OCI-LY1 (cell line): ENCODE results near the gene RBM43.

ENCODE experiments used
- H2AFZ ChIP-seq: fragments of 200-600 bp; sonication (generic), shearing (Covaris generic); 2 replicates; pipeline ENCODE4 v1.6.0; 2014; ENCODE audit warnings: antibody characterized with exemption, mild to moderate bottlenecking, low read length
- H3F3A ChIP-seq: fragments of 200-600 bp; sonication (generic), shearing (Covaris generic); 2 replicates; pipeline ENCODE4 v1.6.0; 2014; ENCODE audit warnings: mild to moderate bottlenecking, antibody characterized with exemption, low read length, moderate library complexity; ENCODE audit not compliant: insufficient read depth
- H3K27ac ChIP-seq: fragments of 200-600 bp; sonication (generic); 2 replicates; pipeline ENCODE4 v1.5.1; 2014; ENCODE audit warnings: low read length, mixed run types, mild to moderate bottlenecking, low read depth; ENCODE audit not compliant: poor library complexity, severe bottlenecking
- H3K27me3 ChIP-seq: fragments of 200-600 bp; sonication (generic); 2 replicates; pipeline ENCODE4 v1.6.0; 2014; ENCODE audit warnings: antibody characterized with exemption, mild to moderate bottlenecking, low read length, moderate library complexity; ENCODE audit not compliant: insufficient read depth
- H3K36me3 ChIP-seq: fragments of 200-600 bp; sonication (generic); 2 replicates; pipeline ENCODE4 v1.6.1; 2014; ENCODE audit warnings: mild to moderate bottlenecking, antibody characterized with exemption, low read length, moderate library complexity, mixed read lengths; ENCODE audit not compliant: insufficient read depth
- H3K4me1 ChIP-seq: fragments of 200-600 bp; sonication (generic); 2 replicates; pipeline ENCODE4 v1.5.1; 2014; ENCODE audit warnings: mild to moderate bottlenecking, low read length, moderate library complexity; ENCODE audit not compliant: insufficient read depth, severe bottlenecking
- H3K4me2 ChIP-seq: fragments of 200-600 bp; sonication (generic), shearing (Covaris generic); 2 replicates; pipeline ENCODE4 v1.6.1; 2014; ENCODE audit warnings: low read length
- H3K4me3 ChIP-seq: fragments of 200-600 bp; sonication (generic); 2 replicates; pipeline ENCODE4 v1.5.1; 2014; ENCODE audit warnings: low read length, low read depth, mild to moderate bottlenecking, mixed read lengths; ENCODE audit not compliant: poor library complexity, severe bottlenecking
- H3K79me2 ChIP-seq: fragments of 200-600 bp; shearing (Covaris generic); 2 replicates; pipeline ENCODE4 v1.6.1; 2016; ENCODE audit warnings: mixed run types, low read length, mixed read lengths; ENCODE audit not compliant: insufficient read depth
- H3K9ac ChIP-seq: fragments of 200-600 bp; sonication (generic), shearing (Covaris generic); 2 replicates; pipeline ENCODE4 v1.6.1; 2014; ENCODE audit warnings: mild to moderate bottlenecking, low read length, mixed read lengths
- H3K9me2 ChIP-seq: fragments of 200-600 bp; sonication (generic), shearing (Covaris generic); 2 replicates; pipeline ENCODE4 v1.6.1; 2014; ENCODE audit warnings: low read depth, mild to moderate bottlenecking, low read length, mixed read lengths
- H3K9me3 ChIP-seq: fragments of 200-600 bp; shearing (Covaris generic); 2 replicates; pipeline ENCODE4 v1.6.1; 2014; ENCODE audit warnings: low read length, mixed read lengths
- H4K20me1 ChIP-seq: fragments of 200-600 bp; sonication (generic), shearing (Covaris generic); 2 replicates; pipeline ENCODE4 v1.6.0; 2016; ENCODE audit warnings: mild to moderate bottlenecking, low read length; ENCODE audit not compliant: insufficient read depth
- CTCF ChIP-seq: fragments of 200-600 bp; sonication (generic), shearing (Covaris generic); IDR thresholded peaks from 2 replicates; pipeline ENCODE4 v1.5.1; 2017; ENCODE audit warnings: mild to moderate bottlenecking, antibody characterized with exemption, low read length, moderate library complexity, mixed read lengths
- EZH2 ChIP-seq: fragments of 200-600 bp; sonication (generic), shearing (Covaris generic); IDR thresholded peaks from 2 replicates; pipeline ENCODE4 v1.8.0; 2017; ENCODE audit warnings: borderline replicate concordance, mixed run types, mild to moderate bottlenecking, antibody characterized with exemption, low read length, moderate library complexity, mixed read lengths

Gene RBM43

GRCh38 chr2:151247432-151247831, 14.2 kb downstream of the RBM43 start:
- Histone ChIP-seq H2AFZ (no peak overlapping the region), H3F3A (no peaks in the 10 kb centered on the region), H3K36me3 (peaks cover 15% of the 10 kb centered on the region; the same call in 1 of the 2 replicates), H3K27me3 (no peaks in the 10 kb centered on the region), H3K9ac (no peak overlapping the region), H3K4me3 (no peak overlapping the region), H3K79me2 (no peaks in the 10 kb centered on the region), H3K4me2 (no peak overlapping the region), H3K4me1 (no peaks in the 10 kb centered on the region), H4K20me1 (no peaks in the 10 kb centered on the region), H3K27ac (no peak overlapping the region), H3K9me3 (peaks cover 10% of the 10 kb centered on the region; the same call in 1 of the 2 replicates), H3K9me2 (no peaks in the 10 kb centered on the region)
- TF ChIP-seq EZH2: no peak

- Histone ChIP-seq H3K4me2 (no peak overlapping the region), H2AFZ (no peak overlapping the region), H3K36me3 (peaks cover 15% of the 10 kb centered on the region; the same call in 1 of the 2 replicates), H3K4me3 (no peak overlapping the region), H3K79me2 (no peaks in the 10 kb centered on the region), H3K27ac (no peak overlapping the region), H4K20me1 (no peaks in the 10 kb centered on the region), H3K27me3 (no peaks in the 10 kb centered on the region), H3K9ac (no peak overlapping the region), H3F3A (no peaks in the 10 kb centered on the region), H3K9me3 (peaks cover 10% of the 10 kb centered on the region; the same call in 1 of the 2 replicates), H3K4me1 (no peaks in the 10 kb centered on the region), H3K9me2 (no peaks in the 10 kb centered on the region)
- TF ChIP-seq EZH2 (no peak), CTCF (no peak)
These were observed 15.5 kb downstream of the RBM43 start for GRCh38 chr2:151246152-151246551.

- Histone ChIP-seq H3K79me2 (no peaks in the 10 kb centered on the region), H3K4me2 (no peak overlapping the region), H3K36me3 (no peaks in the 10 kb centered on the region), H3K9ac (no peak overlapping the region), H3K9me3 (0 out of 2 replicates have a peak, but pooled peaks cover under 1% of the 10 kb centered on the region), H3K27me3 (no peaks in the 10 kb centered on the region), H4K20me1 (no peaks in the 10 kb centered on the region), H3K9me2 (no peaks in the 10 kb centered on the region), H3K27ac (no peak overlapping the region), H3K4me3 (no peak overlapping the region), H3F3A (no peaks in the 10 kb centered on the region), H3K4me1 (no peaks in the 10 kb centered on the region), H2AFZ (no peak overlapping the region)
- TF ChIP-seq CTCF: no peak
- no peak for TF ChIP-seq EZH2
These were observed 18.2 kb downstream of the RBM43 start for GRCh38 chr2:151243468-151243867.

GRCh38 chr2:151241224-151241623, 20.4 kb downstream of the RBM43 start:
- Histone ChIP-seq H3K9ac (no peak overlapping the region), H3K27me3 (no peaks in the 10 kb centered on the region), H3F3A (no peaks in the 10 kb centered on the region), H3K9me2 (no peaks in the 10 kb centered on the region), H3K36me3 (no peaks in the 10 kb centered on the region), H3K27ac (no peak overlapping the region), H3K79me2 (no peaks in the 10 kb centered on the region), H4K20me1 (no peaks in the 10 kb centered on the region), H3K4me1 (no peaks in the 10 kb centered on the region), H3K4me3 (no peak overlapping the region), H3K9me3 (no peaks in the 10 kb centered on the region), H3K4me2 (no peak overlapping the region), H2AFZ (no peak overlapping the region)
- TF ChIP-seq EZH2 (no peak), CTCF (no peak)
